ENCODE measurements around the gene MICU1. TPM values are rescaled to one million over a fixed set of nuclear protein-coding genes. Genes with fewer than 3 reads are reported as not detected.

Gene MICU1
- total RNA-seq, 1 experiment from 2014 or later, result 36.0 TPM

GRCh38 chr10:72667207-72667864 is 41.5 kb upstream of the MICU1 start (continued):
- TF ChIP-seq JAZF1 (CRISPR knock-in tag; IDR thresholded peaks at IDR 0.05) (no peak), RORB (CRISPR knock-in tag; IDR thresholded peaks at IDR 0.05) (no peak), NR3C1 (CRISPR knock-in tag; conservative IDR thresholded peaks at IDR 0.05; ENCODE audit: low read depth) (no peak), AR (CRISPR knock-in tag; IDR thresholded peaks at IDR 0.05) (no peak)

DNA sequence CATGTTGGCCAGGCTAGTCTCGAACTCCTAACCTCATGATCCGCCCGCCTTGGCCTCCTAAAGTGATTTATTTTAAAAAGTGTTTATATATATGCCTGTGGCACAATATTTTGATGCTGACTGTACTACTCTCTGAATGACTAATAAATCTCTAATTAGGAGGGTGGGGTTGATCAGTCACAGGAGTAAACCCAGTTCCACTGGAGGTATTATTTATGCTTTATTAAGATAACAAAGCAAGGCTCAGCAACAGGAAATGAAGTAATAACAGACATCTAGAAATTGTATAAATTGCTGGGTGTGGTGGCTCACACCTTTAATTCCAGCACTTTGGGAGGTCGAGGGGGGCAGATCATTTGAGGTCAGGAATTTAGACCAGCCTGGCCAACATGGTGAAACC is 40.0 kb upstream of the MICU1 start:
- Mint-ChIP-seq H3K27ac (no peak overlapping the region), H3K4me3 (no peak overlapping the region), H3K4me1 (no peaks in the 10 kb centered on the region), H3K27me3 (ENCODE audit: low read depth) (no peaks in the 10 kb centered on the region; the same call in 1 of the 2 replicates), H3K36me3 (no peaks in the 10 kb centered on the region), H3K9me3 (no peaks in the 10 kb centered on the region)
- DNase-seq (ENCODE audit: low spot score) (no peak), ATAC-seq (no peak)
- TF ChIP-seq TP53 (CRISPR knock-in tag; IDR thresholded peaks at IDR 0.05) (no peak), ZNF219 (CRISPR knock-in tag; IDR thresholded peaks at IDR 0.05; ENCODE audit: borderline replicate concordance) (no peak), ZNF416 (CRISPR knock-in tag; IDR thresholded peaks at IDR 0.05) (no peak), NFE2L1 (CRISPR knock-in tag; IDR thresholded peaks at IDR 0.05) (no peak), GABPB1 (CRISPR knock-in tag; IDR thresholded peaks at IDR 0.05) (no peak), TEAD4 (CRISPR knock-in tag; IDR thresholded peaks at IDR 0.05) (no peak), NR2C2 (CRISPR knock-in tag; IDR thresholded peaks at IDR 0.05) (no peak), E2F1 (CRISPR knock-in tag; IDR thresholded peaks at IDR 0.05) (no peak), RELA (CRISPR knock-in tag; IDR thresholded peaks at IDR 0.05; ENCODE audit: borderline replicate concordance) (no peak), CREM (CRISPR knock-in tag; IDR thresholded peaks at IDR 0.05) (no peak), ELF4 (CRISPR knock-in tag; IDR thresholded peaks at IDR 0.05; ENCODE audit: low read depth) (no peak), EMX1 (CRISPR knock-in tag; IDR thresholded peaks at IDR 0.05) (no peak), GTF2I (CRISPR knock-in tag; conservative IDR thresholded peaks at IDR 0.05) (no peak), MXD4 (CRISPR knock-in tag; IDR thresholded peaks at IDR 0.05; ENCODE audit: borderline replicate concordance) (no peak), ZNF532 (CRISPR knock-in tag; IDR thresholded peaks at IDR 0.05; ENCODE audit: borderline replicate concordance) (no peak), ZNF281 (CRISPR knock-in tag; IDR thresholded peaks at IDR 0.05) (no peak)
- TF ChIP-seq, protein P1, sequence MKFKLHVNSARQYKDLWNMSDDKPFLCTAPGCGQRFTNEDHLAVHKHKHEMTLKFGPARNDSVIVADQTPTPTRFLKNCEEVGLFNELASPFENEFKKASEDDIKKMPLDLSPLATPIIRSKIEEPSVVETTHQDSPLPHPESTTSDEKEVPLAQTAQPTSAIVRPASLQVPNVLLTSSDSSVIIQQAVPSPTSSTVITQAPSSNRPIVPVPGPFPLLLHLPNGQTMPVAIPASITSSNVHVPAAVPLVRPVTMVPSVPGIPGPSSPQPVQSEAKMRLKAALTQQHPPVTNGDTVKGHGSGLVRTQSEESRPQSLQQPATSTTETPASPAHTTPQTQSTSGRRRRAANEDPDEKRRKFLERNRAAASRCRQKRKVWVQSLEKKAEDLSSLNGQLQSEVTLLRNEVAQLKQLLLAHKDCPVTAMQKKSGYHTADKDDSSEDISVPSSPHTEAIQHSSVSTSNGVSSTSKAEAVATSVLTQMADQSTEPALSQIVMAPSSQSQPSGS (CRISPR knock-in tag; IDR thresholded peaks at IDR 0.05; ENCODE audit: borderline replicate concordance, low read depth), result no peak
- TF ChIP-seq, protein P2, sequence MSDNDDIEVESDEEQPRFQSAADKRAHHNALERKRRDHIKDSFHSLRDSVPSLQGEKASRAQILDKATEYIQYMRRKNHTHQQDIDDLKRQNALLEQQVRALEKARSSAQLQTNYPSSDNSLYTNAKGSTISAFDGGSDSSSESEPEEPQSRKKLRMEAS (CRISPR knock-in tag; IDR thresholded peaks at IDR 0.05), result no peak
- TF ChIP-seq, protein P3, sequence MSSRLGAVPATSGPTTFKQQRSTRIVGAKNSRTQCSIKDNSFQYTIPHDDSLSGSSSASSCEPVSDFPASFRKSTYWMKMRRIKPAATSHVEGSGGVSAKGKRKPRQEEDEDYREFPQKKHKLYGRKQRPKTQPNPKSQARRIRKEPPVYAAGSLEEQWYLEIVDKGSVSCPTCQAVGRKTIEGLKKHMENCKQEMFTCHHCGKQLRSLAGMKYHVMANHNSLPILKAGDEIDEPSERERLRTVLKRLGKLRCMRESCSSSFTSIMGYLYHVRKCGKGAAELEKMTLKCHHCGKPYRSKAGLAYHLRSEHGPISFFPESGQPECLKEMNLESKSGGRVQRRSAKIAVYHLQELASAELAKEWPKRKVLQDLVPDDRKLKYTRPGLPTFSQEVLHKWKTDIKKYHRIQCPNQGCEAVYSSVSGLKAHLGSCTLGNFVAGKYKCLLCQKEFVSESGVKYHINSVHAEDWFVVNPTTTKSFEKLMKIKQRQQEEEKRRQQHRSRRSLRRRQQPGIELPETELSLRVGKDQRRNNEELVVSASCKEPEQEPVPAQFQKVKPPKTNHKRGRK (CRISPR knock-in tag; IDR thresholded peaks at IDR 0.05; ENCODE audit: borderline replicate concordance), result no peak
- ChIA-PET POLR2A (no interaction called here), CTCF (no interaction called here)
